Measurements from ENCODE around the gene RASA3.
"Not testable (repeated sequence)": the region's sequence is repeated elsewhere in the genome, so short reads cannot be mapped to it uniquely, and the experiment has no call there.

DNA sequence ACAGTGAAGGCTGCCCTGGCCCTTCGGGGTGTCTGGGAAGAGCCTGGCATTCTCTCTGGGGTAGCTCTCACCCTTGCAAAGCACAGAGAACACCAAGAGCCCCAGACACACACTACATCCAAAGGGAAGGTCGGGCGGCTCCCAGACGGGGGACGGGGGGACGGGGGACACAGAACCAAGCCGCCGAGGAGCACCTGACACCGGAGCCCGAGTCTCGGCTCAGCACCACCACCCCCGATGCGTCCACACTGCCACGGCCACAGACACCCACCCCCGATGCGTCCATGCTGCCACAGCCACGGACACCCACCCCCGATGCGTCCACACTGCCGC, 29.2 kb downstream of the RASA3 start:
- TF ChIP-seq, protein P1, sequence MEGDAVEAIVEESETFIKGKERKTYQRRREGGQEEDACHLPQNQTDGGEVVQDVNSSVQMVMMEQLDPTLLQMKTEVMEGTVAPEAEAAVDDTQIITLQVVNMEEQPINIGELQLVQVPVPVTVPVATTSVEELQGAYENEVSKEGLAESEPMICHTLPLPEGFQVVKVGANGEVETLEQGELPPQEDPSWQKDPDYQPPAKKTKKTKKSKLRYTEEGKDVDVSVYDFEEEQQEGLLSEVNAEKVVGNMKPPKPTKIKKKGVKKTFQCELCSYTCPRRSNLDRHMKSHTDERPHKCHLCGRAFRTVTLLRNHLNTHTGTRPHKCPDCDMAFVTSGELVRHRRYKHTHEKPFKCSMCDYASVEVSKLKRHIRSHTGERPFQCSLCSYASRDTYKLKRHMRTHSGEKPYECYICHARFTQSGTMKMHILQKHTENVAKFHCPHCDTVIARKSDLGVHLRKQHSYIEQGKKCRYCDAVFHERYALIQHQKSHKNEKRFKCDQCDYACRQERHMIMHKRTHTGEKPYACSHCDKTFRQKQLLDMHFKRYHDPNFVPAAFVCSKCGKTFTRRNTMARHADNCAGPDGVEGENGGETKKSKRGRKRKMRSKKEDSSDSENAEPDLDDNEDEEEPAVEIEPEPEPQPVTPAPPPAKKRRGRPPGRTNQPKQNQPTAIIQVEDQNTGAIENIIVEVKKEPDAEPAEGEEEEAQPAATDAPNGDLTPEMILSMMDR (conservative IDR thresholded peaks at IDR 0.05; ENCODE audit: low read length): not testable (repeated sequence)
- TF ChIP-seq EZH2phosphoT487 (IDR thresholded peaks at IDR 0.05; ENCODE audit: borderline replicate concordance, low read depth, low read length): not testable (repeated sequence)
